CD14-positive monocyte (primary cell): ENCODE results near the gene IGF1R. TPM values are rescaled to one million over a fixed set of nuclear protein-coding genes. Genes with fewer than 3 reads are reported as not detected.

Experiments
- DNase-seq, 3 donors: peaks; one replicate each; pipeline ENCODE4 v3.0.0-alpha.2; 2011 to 2022
- H2AFZ ChIP-seq: 2 replicates; pipeline ENCODE4 v1.6.0; 2012; ENCODE audit warnings: mild to moderate bottlenecking, low read depth, low read length, inconsistent platforms; ENCODE audit not compliant: insufficient read depth, poor library complexity, severe bottlenecking
- H3K27ac ChIP-seq, 2 donors: 1 replicate in 1 of 2; 2 replicates in 1 of 2; pipeline ENCODE4 v1.5.1; 2012 to 2013; ENCODE audit warnings: low read length in 2 of 2, control low read depth in 1 of 2, inconsistent platforms in 1 of 2, low read depth in 1 of 2, mild to moderate bottlenecking in 1 of 2
- H3K27me3 ChIP-seq, 2 donors: one replicate each; pipeline versions ENCODE4 v1.6.0 to v1.6.1; 2011 to 2013; ENCODE audit warnings: low read length in 2 of 2; ENCODE audit not compliant: control insufficient read depth in 2 of 2, insufficient read depth in 2 of 2
- H3K36me3 ChIP-seq, 2 donors: replicated peaks in 1 of 2; 1 replicate in 1 of 2; 2 replicates in 1 of 2; pipeline versions ENCODE4 v1.5.1 to v1.6.1; 2012 to 2013; ENCODE audit warnings: low read length in 2 of 2, control low read depth in 1 of 2, inconsistent platforms in 1 of 2, mild to moderate bottlenecking in 1 of 2; ENCODE audit not compliant: insufficient read depth in 2 of 2, control insufficient read depth in 1 of 2
- H3K4me1 ChIP-seq, 2 donors: 1 replicate in 1 of 2; 2 replicates in 1 of 2; pipeline versions ENCODE4 v1.5.1 to v1.6.1; 2012 to 2013; ENCODE audit warnings: low read length in 2 of 2, control low read depth in 1 of 2, inconsistent platforms in 1 of 2, mild to moderate bottlenecking in 1 of 2, moderate library complexity in 1 of 2; ENCODE audit not compliant: insufficient read depth in 2 of 2, control insufficient read depth in 1 of 2
- H3K4me2 ChIP-seq: replicated peaks from 2 replicates; pipeline ENCODE3; 2012; ENCODE audit warnings: low read length, moderate library complexity, mild to moderate bottlenecking; ENCODE audit not compliant: poor library complexity, severe bottlenecking; ENCODE audit errors: extremely low read depth
- H3K4me3 ChIP-seq, 3 experiments: fragments of 200-600 bp in 1 of 3; sonication (generic) in 1 of 3; replicated peaks in 1 of 3; 1 replicate in 2 of 3; 2 replicates in 1 of 3; pipeline ENCODE4 v1.5.1; 2011 to 2013; ENCODE audit warnings: low read length in 3 of 3, mild to moderate bottlenecking in 3 of 3, control low read depth in 2 of 3, low read depth in 2 of 3, inconsistent platforms in 1 of 3, moderate library complexity in 1 of 3
- H3K79me2 ChIP-seq: 2 replicates; pipeline ENCODE4 v1.6.0; 2012; ENCODE audit warnings: mild to moderate bottlenecking, control low read depth, inconsistent platforms, low read length, moderate library complexity; ENCODE audit not compliant: insufficient read depth
- H3K9ac ChIP-seq: 2 replicates; pipeline ENCODE4 v1.6.0; 2017; ENCODE audit warnings: low read length, mild to moderate bottlenecking; ENCODE audit not compliant: insufficient read depth, poor library complexity, severe bottlenecking
- H3K9me3 ChIP-seq, 2 donors: replicated peaks in 1 of 2; 1 replicate in 1 of 2; 2 replicates in 1 of 2; pipeline versions ENCODE4 v1.5.1 to v1.6.1; 2012 to 2013; ENCODE audit warnings: low read length in 2 of 2, control low read depth in 1 of 2; ENCODE audit not compliant: control insufficient read depth in 1 of 2, insufficient read depth in 1 of 2
- H4K20me1 ChIP-seq: 2 replicates; pipeline ENCODE4 v1.6.0; 2012; ENCODE audit warnings: mild to moderate bottlenecking, low read length, control low read depth, moderate library complexity; ENCODE audit not compliant: insufficient read depth
- H3K27ac Mint-ChIP-seq, 7 donors: one replicate each; pipeline ENCODE4 v1.8.0; 2020; ENCODE audit warnings: mild to moderate bottlenecking in 7 of 7, mixed read lengths in 7 of 7, moderate library complexity in 6 of 7, inconsistent platforms in 2 of 7
- H3K27me3 Mint-ChIP-seq, 3 donors: one replicate each; pipeline ENCODE4 v1.8.0; 2021 to 2022; ENCODE audit warnings: low read depth in 3 of 3, mild to moderate bottlenecking in 3 of 3, mixed read lengths in 3 of 3, moderate library complexity in 3 of 3, inconsistent platforms in 1 of 3
- H3K36me3 Mint-ChIP-seq, 2 donors: one replicate each; pipeline ENCODE4 v1.8.0; 2020; ENCODE audit warnings: mixed read lengths in 2 of 2, inconsistent platforms in 1 of 2, mild to moderate bottlenecking in 1 of 2
- H3K4me1 Mint-ChIP-seq: one replicate; pipeline ENCODE4 v1.8.0; 2020; ENCODE audit warnings: mild to moderate bottlenecking, mixed read lengths
- H3K4me3 Mint-ChIP-seq, 2 donors: one replicate each; pipeline ENCODE4 v1.8.0; 2020; ENCODE audit warnings: mild to moderate bottlenecking in 2 of 2, mixed read lengths in 2 of 2, moderate library complexity in 1 of 2
- H3K9me3 Mint-ChIP-seq, 7 donors: one replicate each; pipeline ENCODE4 v1.8.0; 2020 to 2022; ENCODE audit warnings: mixed read lengths in 7 of 7, mild to moderate bottlenecking in 6 of 7, moderate library complexity in 6 of 7, inconsistent platforms in 2 of 7
- CTCF ChIP-seq: fragments of 200-600 bp; IDR thresholded peaks from one replicate; pipeline ENCODE4 v1.8.0; 2022; ENCODE audit warnings: antibody characterized with exemption, mild to moderate bottlenecking
- WGBS: methylation state at CpG from one replicate; pipeline ENCODE4 v1.1.5; 2013; ENCODE audit warnings: missing lambda C conversion rate; ENCODE audit not compliant: insufficient coverage; 5-methylcytosine and 5-hydroxymethylcytosine counted together
- intact Hi-C, 2 donors: fragments of 100-400 bp; cut with micrococcal nuclease; formaldehyde crosslinking; loops; one replicate each; pipeline versions ENCODE4 v1.15.0 to v1.15.1; 2023
- polyA plus RNA-seq, 3 donors: library from polyadenylated mRNA; depleted of rRNA in 1 of 3; unstranded in 2 of 3; stranded (reverse) in 1 of 3; fragments of 300-500 nt in 2 of 3; fragments of >200 nt in 1 of 3; fragmentation: Illumina TruSeq in 2 of 3; gene quantifications; 1 replicate in 2 of 3; 2 replicates in 1 of 3; pipeline ENCODE4 v1.2.3, GENCODE V29; 2012 to 2021

Gene IGF1R
- polyA plus RNA-seq, 3 donors: 0.35 to 4.9 (median 0.67) TPM

- Histone ChIP-seq H3K4me3 (no peak overlapping the region), H3K27me3 (no peaks in the 10 kb centered on the region), H3K9ac (no peak overlapping the region), H3K9me3 (no peaks in the 10 kb centered on the region), H2AFZ (no peak overlapping the region), H3K4me1 (peaks cover 3 to 10% of the 10 kb centered on the region in 2 donors), H4K20me1 (no peaks in the 10 kb centered on the region), H3K79me2 (no peaks in the 10 kb centered on the region), H3K4me2 (no peak overlapping the region), H3K27ac (no peak overlapping the region), H3K36me3 (no peaks in the 10 kb centered on the region)
- Mint-ChIP-seq H3K4me3 (no peak overlapping the region), H3K36me3 (no peaks in the 10 kb centered on the region), H3K4me1 (peaks cover 7% of the 10 kb centered on the region), H3K27me3 (peaks cover 2% of the 10 kb centered on the region in 3 donors), H3K27ac (no peak overlapping the region), H3K9me3 (no peaks in the 10 kb centered on the region)
- DNase-seq: no peak
- whole genome bisulfite sequencing: 98% methylated on average over 11 of the region's 15 CpGs
- no peak for TF ChIP-seq CTCF
- intact Hi-C loops: no loop called here
These were observed 43.4 kb upstream of the IGF1R start for GRCh38 chr15:98604983-98605382.

GRCh38 chr15:98609144-98609852 lies 39.0 kb upstream of the IGF1R start:
- intact Hi-C loops: no loop called here
- H3K4me1 ChIP-seq: peaks cover 8% of the 10 kb centered on the region in 2 donors
- H3K9ac ChIP-seq: no peak overlapping the region
- peaks cover 2 to 3% (median 2%) of the 10 kb centered on the region in 3 donors for H3K27me3 Mint-ChIP-seq
- H3K4me3 Mint-ChIP-seq: no peak overlapping the region
- no peak for TF ChIP-seq CTCF
- 88% methylated on average over 9 of the region's 9 CpGs for WGBS
- no peaks in the 10 kb centered on the region for H4K20me1 ChIP-seq
- DNase-seq: no peak
- H3K27ac Mint-ChIP-seq: peak overlapping the region in 1 of 7 donors; percentile 16
- H3K9me3 ChIP-seq: no peaks in the 10 kb centered on the region
- no peak overlapping the region for H2AFZ ChIP-seq
- peaks cover 11% of the 10 kb centered on the region for H3K4me1 Mint-ChIP-seq
- no peak overlapping the region for H3K4me2 ChIP-seq
- no peaks in the 10 kb centered on the region for H3K36me3 Mint-ChIP-seq
- no peaks in the 10 kb centered on the region for H3K9me3 Mint-ChIP-seq
- H3K36me3 ChIP-seq: no peaks in the 10 kb centered on the region
- H3K27ac ChIP-seq: no peak overlapping the region
- no peaks in the 10 kb centered on the region for H3K27me3 ChIP-seq
- H3K79me2 ChIP-seq: no peaks in the 10 kb centered on the region
- no peak overlapping the region for H3K4me3 ChIP-seq
